HEK293 (cell line): Measurements from ENCODE around the gene HDHD3.

ENCODE experiments used
- CTCF ChIA-PET: fragments of 350-600 bp; formaldehyde crosslinking; extraction: SDS; loops from one replicate; lab custom pipeline; 2021; ENCODE audit warnings: antibody characterized with exemption; lab: Yijun Ruan, JAX
- POLR2A ChIA-PET: fragments of 300-600 bp; formaldehyde crosslinking; extraction: SDS; loops from one replicate; lab custom pipeline; 2020; ENCODE audit warnings: antibody characterized with exemption, inconsistent platforms; lab: Yijun Ruan, JAX
- H3K27ac ChIP-seq: fragments of 200-500 bp; sonication (Bioruptor generic); 2 replicates; pipeline ENCODE4 v1.5.1; 2014; ENCODE audit warnings: low read depth, low read length, control low read depth, inconsistent platforms; ENCODE audit errors: extremely low read depth
- H3K36me3 ChIP-seq, 2 experiments: fragments of 200-500 bp in 1 of 2; sonication (Bioruptor generic) in 1 of 2; 1 replicate in 1 of 2; 2 replicates in 1 of 2; pipeline ENCODE4 v1.5.1; 2014 to 2017; ENCODE audit warnings: inconsistent platforms in 2 of 2, low read length in 2 of 2; ENCODE audit not compliant: control insufficient read depth in 2 of 2, insufficient read depth in 1 of 2
- H3K4me1 ChIP-seq: fragments of 200-500 bp; sonication (Bioruptor generic); 2 replicates; pipeline ENCODE4 v1.5.1; 2014; ENCODE audit warnings: mild to moderate bottlenecking, low read length, inconsistent platforms; ENCODE audit not compliant: control insufficient read depth, insufficient read depth
- H3K4me3 ChIP-seq: 2 replicates; pipeline ENCODE4 v1.5.1; 2011; ENCODE audit warnings: low read depth, mild to moderate bottlenecking, control low read depth, low read length, moderate library complexity
- H3K9me3 ChIP-seq: fragments of 200-500 bp; sonication (Bioruptor generic); 2 replicates; pipeline ENCODE4 v1.5.1; 2014; ENCODE audit warnings: low read depth, low read length, inconsistent platforms; ENCODE audit not compliant: control insufficient read depth, insufficient read depth
- EGR2 ChIP-seq: fragments of 450-650 bp; formaldehyde crosslinking; IDR thresholded peaks from 2 replicates; pipeline ENCODE4 v1.5.1; 2016; ENCODE audit warnings: low read depth, missing biosample characterization, missing genetic modification characterization
- FEZF1 ChIP-seq: fragments of 450-650 bp; formaldehyde crosslinking; IDR thresholded peaks from 2 replicates; pipeline ENCODE4 v1.5.1; 2016; ENCODE audit warnings: missing biosample characterization, missing genetic modification characterization
- GLI4 ChIP-seq: fragments of 450-650 bp; formaldehyde crosslinking; IDR thresholded peaks from 2 replicates; pipeline ENCODE4 v1.5.1; 2016; ENCODE audit warnings: missing biosample characterization, missing genetic modification characterization
- HOXC10 ChIP-seq: sonication (generic); formaldehyde crosslinking; IDR thresholded peaks from 2 replicates; pipeline ENCODE4 v1.8.1; 2023; ENCODE audit warnings: mild to moderate bottlenecking, missing genetic modification reagents
- KLF1 ChIP-seq: fragments of 450-650 bp; formaldehyde crosslinking; IDR thresholded peaks from 2 replicates; pipeline ENCODE4 v1.5.1; 2016; ENCODE audit warnings: missing biosample characterization, missing genetic modification characterization
- SETDB1 ChIP-seq: IDR thresholded peaks from one replicate; pipeline ENCODE4 v1.6.1; 2017; ENCODE audit warnings: mild to moderate bottlenecking, low read length, moderate library complexity, mixed read lengths; ENCODE audit not compliant: insufficient read length
- SP2 ChIP-seq: fragments of 450-650 bp; formaldehyde crosslinking; IDR thresholded peaks from 2 replicates; pipeline ENCODE4 v1.5.1; 2016; ENCODE audit warnings: missing biosample characterization, missing genetic modification characterization
- TCF7L2 ChIP-seq: IDR thresholded peaks from 2 replicates; pipeline ENCODE4 v1.6.1; 2011; ENCODE audit warnings: low read depth, mild to moderate bottlenecking, inconsistent platforms, low read length, moderate library complexity, borderline replicate concordance
- WT1 ChIP-seq: fragments of 450-650 bp; formaldehyde crosslinking; IDR thresholded peaks from 2 replicates; pipeline ENCODE4 v1.5.1; 2016; ENCODE audit warnings: missing biosample characterization, missing genetic modification characterization
- ZBTB21 ChIP-seq: fragments of 450-650 bp; formaldehyde crosslinking; IDR thresholded peaks from 2 replicates; pipeline ENCODE4 v1.5.1; 2017; ENCODE audit warnings: missing biosample characterization, missing genetic modification characterization
- ZNF155 ChIP-seq: fragments of 450-650 bp; formaldehyde crosslinking; IDR thresholded peaks from 2 replicates; pipeline ENCODE4 v1.5.1; 2016; ENCODE audit warnings: missing biosample characterization, missing genetic modification characterization
- ZNF16 ChIP-seq: fragments of 450-650 bp; formaldehyde crosslinking; IDR thresholded peaks from 2 replicates; pipeline ENCODE4 v1.5.1; 2016; ENCODE audit warnings: low read depth, missing biosample characterization, missing genetic modification characterization
- ZNF311 ChIP-seq: fragments of 450-650 bp; formaldehyde crosslinking; IDR thresholded peaks from 2 replicates; pipeline ENCODE4 v1.5.1; 2017; ENCODE audit warnings: missing biosample characterization, missing genetic modification characterization, borderline replicate concordance
- ZNF335 ChIP-seq: fragments of 450-650 bp; formaldehyde crosslinking; conservative IDR thresholded peaks from 2 replicates; pipeline ENCODE4 v1.5.1; 2016; ENCODE audit warnings: missing biosample characterization, missing genetic modification characterization
- ZNF549 ChIP-seq: fragments of 450-650 bp; IDR thresholded peaks from 2 replicates; pipeline ENCODE4 v1.5.1; 2018; ENCODE audit warnings: missing biosample characterization, missing genetic modification characterization, mild to moderate bottlenecking, inconsistent platforms, moderate library complexity
- ZNF629 ChIP-seq: fragments of 450-650 bp; formaldehyde crosslinking; IDR thresholded peaks from 2 replicates; pipeline ENCODE4 v1.5.1; 2017; ENCODE audit warnings: missing biosample characterization, missing genetic modification characterization
- ZNF654 ChIP-seq: fragments of 450-650 bp; formaldehyde crosslinking; IDR thresholded peaks from 2 replicates; pipeline ENCODE4 v1.5.1; 2016; ENCODE audit warnings: low read depth, missing biosample characterization, missing genetic modification characterization
- TF ChIP-seq, protein P1 (sequence below): fragments of 450-650 bp; formaldehyde crosslinking; IDR thresholded peaks from 2 replicates; pipeline ENCODE4 v1.5.1; 2016; ENCODE audit warnings: missing biosample characterization, missing genetic modification characterization
- TF ChIP-seq, protein P2 (sequence below): fragments of 450-650 bp; formaldehyde crosslinking; IDR thresholded peaks from 2 replicates; pipeline ENCODE4 v1.5.1; 2016; ENCODE audit warnings: missing biosample characterization, missing genetic modification characterization
- TF ChIP-seq, protein P3 (sequence below): fragments of 450-650 bp; formaldehyde crosslinking; IDR thresholded peaks from 2 replicates; pipeline ENCODE4 v1.5.1; 2016; ENCODE audit warnings: missing biosample characterization, missing genetic modification characterization
- TF ChIP-seq, protein P4 (sequence below): fragments of 450-650 bp; formaldehyde crosslinking; IDR thresholded peaks from 2 replicates; pipeline ENCODE4 v1.5.1; 2016; ENCODE audit warnings: missing biosample characterization, missing genetic modification characterization

Gene HDHD3

DNA sequence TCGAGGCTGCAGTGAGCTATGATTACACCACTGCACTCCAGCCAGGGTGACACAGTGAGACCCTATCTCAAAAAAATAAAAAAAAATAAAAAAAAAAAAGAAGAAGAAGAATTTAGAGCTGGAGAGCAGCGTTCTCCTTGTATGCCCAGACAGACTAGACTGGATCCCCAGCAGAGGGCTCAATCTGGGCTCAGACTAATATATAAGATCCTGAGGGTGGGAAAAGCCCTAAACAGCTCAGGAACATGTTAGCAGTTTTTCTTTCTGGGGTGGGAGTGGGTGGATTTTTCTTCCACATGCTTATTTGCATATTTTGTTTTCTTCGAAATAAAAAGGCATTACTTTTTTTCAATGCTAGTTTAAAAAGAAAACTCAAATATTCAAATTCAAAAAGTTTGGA, 28.3 kb downstream of the HDHD3 start (continued):
- TF ChIP-seq, protein P1, sequence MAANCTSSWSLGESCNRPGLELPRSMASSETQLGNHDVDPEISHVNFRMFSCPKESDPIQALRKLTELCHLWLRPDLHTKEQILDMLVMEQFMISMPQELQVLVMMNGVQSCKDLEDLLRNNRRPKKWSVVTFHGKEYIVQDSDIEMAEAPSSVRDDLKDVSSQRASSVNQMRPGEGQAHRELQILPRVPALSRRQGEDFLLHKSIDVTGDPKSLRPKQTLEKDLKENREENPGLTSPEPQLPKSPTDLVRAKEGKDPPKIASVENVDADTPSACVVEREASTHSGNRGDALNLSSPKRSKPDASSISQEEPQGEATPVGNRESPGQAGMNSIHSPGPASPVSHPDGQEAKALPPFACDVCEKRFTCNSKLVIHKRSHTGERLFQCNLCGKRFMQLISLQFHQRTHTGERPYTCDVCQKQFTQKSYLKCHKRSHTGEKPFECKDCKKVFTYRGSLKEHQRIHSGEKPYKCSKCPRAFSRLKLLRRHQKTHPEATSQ: no peak
- no peak for TF ChIP-seq ZNF311 (tag by site-specific recombination)
- no peak for TF ChIP-seq SETDB1
- TF ChIP-seq, protein P2, sequence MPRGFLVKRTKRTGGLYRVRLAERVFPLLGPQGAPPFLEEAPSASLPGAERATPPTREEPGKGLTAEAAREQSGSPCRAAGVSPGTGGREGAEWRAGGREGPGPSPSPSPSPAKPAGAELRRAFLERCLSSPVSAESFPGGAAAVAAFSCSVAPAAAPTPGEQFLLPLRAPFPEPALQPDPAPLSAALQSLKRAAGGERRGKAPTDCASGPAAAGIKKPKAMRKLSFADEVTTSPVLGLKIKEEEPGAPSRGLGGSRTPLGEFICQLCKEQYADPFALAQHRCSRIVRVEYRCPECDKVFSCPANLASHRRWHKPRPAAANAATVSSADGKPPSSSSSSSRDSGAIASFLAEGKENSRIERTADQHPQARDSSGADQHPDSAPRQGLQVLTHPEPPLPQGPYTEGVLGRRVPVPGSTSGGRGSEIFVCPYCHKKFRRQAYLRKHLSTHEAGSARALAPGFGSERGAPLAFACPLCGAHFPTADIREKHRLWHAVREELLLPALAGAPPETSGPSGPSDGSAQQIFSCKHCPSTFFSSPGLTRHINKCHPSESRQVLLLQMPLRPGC (tag by site-specific recombination): no peak
- no peak for TF ChIP-seq ZNF654 (tag by site-specific recombination)
- no peak for TF ChIP-seq KLF1 (tag by site-specific recombination)
- TF ChIP-seq ZNF629 (tag by site-specific recombination): no peak

DNA sequence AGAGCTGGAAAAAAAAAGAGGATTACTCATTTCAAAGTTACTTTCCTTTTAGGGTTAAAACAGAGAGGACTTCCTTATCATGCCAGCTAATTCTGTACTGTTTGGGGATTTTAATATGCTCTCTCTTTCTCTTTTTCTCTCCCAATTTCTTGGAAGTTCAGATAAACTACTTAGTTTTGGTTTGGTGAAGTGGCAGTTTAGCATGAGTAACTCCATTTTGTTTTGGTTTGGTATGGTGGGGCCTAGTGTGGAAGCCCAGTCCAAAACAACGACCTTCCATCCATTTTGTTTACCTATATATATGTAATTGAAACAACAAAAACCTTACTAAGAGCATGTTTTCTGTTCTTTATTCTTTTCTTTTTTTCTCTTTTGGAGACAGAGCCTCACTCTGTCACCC, 31.1 kb downstream of the HDHD3 start:
- Histone ChIP-seq H3K27ac (no peak overlapping the region), H3K36me3 (no peaks in the 10 kb centered on the region), H3K9me3 (no peaks in the 10 kb centered on the region), H3K4me1 (peaks cover 7% of the 10 kb centered on the region; the same call in 1 of the 2 replicates), H3K4me3 (no peak overlapping the region)
- ChIA-PET POLR2A (no interaction called here), CTCF (no interaction called here)
- no peak for TF ChIP-seq TCF7L2
- TF ChIP-seq, protein P2 (tag by site-specific recombination): no peak
- TF ChIP-seq ZNF549 (tag by site-specific recombination): no peak
- TF ChIP-seq ZNF335 (tag by site-specific recombination): no peak
- no peak for TF ChIP-seq ZNF155
- TF ChIP-seq HOXC10 (CRISPR knock-in tag): no peak
- TF ChIP-seq ZBTB21 (tag by site-specific recombination): no peak
- TF ChIP-seq, protein P3, sequence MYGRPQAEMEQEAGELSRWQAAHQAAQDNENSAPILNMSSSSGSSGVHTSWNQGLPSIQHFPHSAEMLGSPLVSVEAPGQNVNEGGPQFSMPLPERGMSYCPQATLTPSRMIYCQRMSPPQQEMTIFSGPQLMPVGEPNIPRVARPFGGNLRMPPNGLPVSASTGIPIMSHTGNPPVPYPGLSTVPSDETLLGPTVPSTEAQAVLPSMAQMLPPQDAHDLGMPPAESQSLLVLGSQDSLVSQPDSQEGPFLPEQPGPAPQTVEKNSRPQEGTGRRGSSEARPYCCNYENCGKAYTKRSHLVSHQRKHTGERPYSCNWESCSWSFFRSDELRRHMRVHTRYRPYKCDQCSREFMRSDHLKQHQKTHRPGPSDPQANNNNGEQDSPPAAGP: no peak
- no peak for TF ChIP-seq FEZF1
- TF ChIP-seq, protein P4, sequence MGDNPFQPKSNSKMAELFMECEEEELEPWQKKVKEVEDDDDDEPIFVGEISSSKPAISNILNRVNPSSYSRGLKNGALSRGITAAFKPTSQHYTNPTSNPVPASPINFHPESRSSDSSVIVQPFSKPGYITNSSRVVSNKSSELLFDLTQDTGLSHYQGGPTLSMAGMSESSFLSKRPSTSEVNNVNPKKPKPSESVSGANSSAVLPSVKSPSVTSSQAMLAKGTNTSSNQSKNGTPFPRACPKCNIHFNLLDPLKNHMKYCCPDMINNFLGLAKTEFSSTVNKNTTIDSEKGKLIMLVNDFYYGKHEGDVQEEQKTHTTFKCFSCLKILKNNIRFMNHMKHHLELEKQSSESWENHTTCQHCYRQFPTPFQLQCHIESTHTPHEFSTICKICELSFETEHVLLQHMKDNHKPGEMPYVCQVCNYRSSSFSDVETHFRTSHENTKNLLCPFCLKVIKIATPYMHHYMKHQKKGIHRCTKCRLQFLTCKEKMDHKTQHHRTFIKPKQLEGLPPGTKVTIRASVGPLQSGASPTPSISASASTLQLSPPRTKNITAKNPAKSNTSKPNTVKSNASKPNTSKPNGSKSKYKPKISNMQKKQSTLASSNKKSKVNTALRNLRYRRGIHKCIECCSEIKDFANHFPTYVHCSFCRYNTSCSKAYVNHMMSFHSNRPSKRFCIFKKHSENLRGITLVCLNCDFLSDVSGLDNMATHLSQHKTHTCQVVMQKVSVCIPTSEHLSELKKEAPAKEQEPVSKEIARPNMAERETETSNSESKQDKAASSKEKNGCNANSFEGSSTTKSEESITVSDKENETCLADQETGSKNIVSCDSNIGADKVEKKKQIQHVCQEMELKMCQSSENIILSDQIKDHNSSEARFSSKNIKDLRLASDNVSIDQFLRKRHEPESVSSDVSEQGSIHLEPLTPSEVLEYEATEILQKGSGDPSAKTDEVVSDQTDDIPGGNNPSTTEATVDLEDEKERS (tag by site-specific recombination): no peak
- TF ChIP-seq SP2 (tag by site-specific recombination): no peak
- TF ChIP-seq EGR2 (tag by site-specific recombination): no peak
- no peak for TF ChIP-seq ZNF16 (tag by site-specific recombination)
- no peak for TF ChIP-seq GLI4
- no peak for TF ChIP-seq WT1 (tag by site-specific recombination)
